SK-N-SH (cell line): ENCODE data around the gene AFAP1.

Experiments used
- CTCF ChIP-seq: fragments of 200-600 bp; sonication (generic); IDR thresholded peaks from 2 replicates; pipeline ENCODE4 v1.6.1; 2017; ENCODE audit warnings: antibody characterized with exemption, mild to moderate bottlenecking, moderate library complexity
- SMC3 ChIP-seq: IDR thresholded peaks from 2 replicates; pipeline ENCODE4 v1.6.1; 2012; ENCODE audit warnings: low read depth, low read length, improper control_type of control experiment

GRCh38 chr4:7868892-7869471, 70.7 kb downstream of the AFAP1 start:
- TF ChIP-seq SMC3 = no peak
- no peak for TF ChIP-seq CTCF
